HG03066 (cell line): ENCODE data around the gene MICB.
"Not testable (repeated sequence)": the region's sequence is repeated elsewhere in the genome, so short reads cannot be mapped to it uniquely, and the experiment has no call there.

ENCODE experiments used
- ATAC-seq: cut with Tn5 transposase; IDR thresholded peaks from one replicate; pipeline ENCODE4 v1.9.1; 2021; ENCODE audit warnings: low read depth; ENCODE audit not compliant: unreplicated experiment

The MICB gene

DNA sequence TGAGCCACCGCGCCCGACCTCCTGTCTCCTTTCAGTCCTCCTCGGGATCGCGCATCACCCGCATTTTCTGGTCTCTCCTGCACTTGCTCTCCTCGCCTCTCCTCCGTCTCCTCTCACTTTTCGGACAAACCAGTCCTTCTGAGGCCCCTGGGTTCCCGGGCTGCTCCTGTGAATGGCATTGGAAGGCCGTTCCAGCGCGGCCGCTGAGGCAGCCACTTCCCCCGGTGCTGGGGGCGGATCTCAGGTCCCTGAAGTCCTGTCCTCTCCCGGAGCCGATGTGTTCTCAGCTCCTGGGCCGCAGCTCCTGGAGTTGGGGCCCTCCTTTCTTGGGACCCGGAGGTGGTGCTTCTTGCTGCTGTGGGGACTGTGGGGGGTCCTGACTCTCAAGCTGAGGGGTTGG is 803 bp downstream of the MICB start:
- no peak for ATAC-seq

DNA sequence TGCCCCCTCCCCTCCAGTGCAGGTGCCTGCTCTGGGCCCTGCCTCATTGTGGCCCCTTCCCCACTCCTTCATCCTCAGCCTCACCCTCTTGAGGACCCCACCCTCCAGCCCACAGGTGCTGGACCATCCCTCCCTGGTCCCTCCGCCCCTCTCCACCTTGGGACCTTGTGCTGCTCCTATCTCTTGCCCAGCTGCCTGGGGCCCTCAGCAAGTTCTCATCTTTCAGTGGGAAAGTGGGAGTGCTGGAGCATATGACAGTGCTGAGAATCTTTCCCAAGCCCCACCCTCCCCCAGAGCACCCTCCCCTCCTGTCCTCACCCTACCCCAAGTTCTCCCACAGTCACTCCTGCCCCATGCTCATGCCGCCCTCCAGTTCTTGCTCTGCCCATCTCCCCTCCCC is 1.7 kb downstream of the MICB start:
- ATAC-seq, result not testable (repeated sequence)

DNA sequence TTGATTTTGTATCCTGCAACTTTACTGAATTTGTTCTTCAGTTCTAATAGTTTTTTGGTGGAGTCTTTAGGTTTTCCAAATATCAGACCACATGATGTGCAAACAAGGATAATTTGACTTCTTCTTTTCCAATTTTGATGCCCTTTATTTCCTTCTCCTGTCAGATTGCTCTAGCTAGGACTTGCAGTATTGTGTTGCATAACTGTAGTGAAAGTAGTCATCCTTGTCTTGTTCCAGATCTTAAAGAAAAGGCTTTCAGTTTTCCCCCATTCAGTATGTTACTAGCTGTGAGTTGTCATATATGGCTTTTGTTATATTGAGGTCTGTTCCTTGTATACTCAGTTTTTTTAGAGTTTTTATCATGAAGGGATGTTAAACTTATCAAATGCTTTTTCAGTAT is 4.6 kb downstream of the MICB start:
- ATAC-seq, result no peak

DNA sequence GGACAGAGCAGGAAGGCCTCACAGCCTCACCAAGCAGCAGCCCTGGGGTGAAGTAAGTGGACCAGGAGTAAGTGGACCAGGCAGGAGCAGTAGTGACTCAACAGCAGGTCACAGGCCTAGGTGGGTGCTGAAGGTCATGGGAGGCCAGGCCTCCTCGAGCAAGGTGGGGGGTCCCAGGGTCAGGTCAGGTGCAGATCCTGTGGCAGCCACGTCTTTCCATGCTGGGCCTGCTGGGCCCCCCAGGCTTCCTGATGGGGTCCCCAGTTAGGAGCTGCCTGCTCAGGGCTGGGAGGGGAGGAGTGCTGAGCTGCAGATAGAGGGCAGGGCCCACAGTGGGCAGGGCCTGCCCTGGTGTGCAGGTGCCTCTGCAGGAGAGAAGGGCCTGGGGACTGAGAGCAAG is 11.1 kb downstream of the MICB start:
- ATAC-seq, result not testable (repeated sequence)

DNA sequence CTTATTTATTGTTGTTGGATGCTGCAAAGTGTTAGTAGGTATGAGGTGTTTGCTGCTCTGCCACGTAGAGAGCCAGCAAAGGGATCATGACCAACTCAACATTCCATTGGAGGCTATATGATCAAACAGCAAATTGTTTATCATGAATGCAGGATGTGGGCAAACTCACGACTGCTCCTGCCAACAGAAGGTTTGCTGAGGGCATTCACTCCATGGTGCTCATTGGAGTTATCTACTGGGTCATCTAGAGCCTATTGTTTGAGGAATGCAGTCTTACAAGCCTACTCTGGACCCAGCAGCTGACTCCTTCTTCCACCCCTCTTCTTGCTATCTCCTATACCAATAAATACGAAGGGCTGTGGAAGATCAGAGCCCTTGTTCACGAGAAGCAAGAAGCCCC is 12.1 kb downstream of the MICB start:
- no peak for ATAC-seq

DNA sequence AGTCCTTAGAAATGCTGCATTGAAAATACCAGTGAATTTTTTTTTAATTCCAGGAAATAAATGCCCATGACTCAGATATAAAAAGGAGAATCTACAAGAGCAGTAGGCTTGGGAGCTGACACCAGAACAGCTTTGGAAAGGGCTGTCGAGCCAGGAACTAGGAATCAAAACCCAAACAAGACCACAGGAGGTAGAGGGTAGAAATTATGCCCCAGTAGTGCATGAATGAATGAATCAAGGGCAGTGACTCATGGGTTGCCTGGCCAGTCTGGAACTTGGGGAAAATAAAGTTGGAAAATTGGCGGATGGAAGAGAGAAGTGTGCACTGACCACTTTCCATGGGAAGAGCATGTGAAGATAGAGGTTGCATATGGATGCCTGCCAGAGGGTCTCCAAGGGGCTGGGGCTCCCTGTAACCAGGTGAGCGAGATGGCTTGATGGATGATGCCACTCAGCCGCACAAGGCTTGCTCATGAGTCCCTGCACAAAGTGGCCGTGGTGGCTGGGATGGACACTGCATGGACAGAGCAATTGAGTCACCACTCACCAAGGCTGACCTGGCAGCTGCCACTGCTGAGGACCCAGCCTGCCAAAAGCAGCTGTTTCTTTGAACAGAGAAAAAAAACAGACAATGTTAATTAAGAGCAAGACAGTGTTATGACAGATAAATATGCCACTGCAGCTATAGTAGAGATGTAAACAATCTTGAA is 15.7 kb downstream of the MICB start:
- ATAC-seq, result no peak

DNA sequence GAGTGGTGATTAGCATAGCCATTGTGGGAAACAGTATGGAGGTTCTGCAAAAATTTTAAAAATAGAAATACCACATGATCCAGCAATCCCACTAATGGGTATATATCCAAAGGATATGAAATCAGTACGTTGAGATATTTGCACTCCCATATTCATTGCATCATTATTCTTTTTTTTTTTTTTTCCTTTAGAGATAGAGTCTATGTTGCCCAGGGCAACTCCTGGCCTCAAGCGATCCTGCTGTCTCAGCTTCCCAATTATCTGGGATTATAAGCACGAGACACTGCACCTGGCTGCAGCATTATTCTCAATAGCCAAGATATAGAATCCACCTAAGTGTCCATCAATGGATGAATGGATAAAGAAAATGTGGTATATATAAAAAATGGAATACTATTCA is 23.9 kb downstream of the MICB start:
- ATAC-seq, result no peak

DNA sequence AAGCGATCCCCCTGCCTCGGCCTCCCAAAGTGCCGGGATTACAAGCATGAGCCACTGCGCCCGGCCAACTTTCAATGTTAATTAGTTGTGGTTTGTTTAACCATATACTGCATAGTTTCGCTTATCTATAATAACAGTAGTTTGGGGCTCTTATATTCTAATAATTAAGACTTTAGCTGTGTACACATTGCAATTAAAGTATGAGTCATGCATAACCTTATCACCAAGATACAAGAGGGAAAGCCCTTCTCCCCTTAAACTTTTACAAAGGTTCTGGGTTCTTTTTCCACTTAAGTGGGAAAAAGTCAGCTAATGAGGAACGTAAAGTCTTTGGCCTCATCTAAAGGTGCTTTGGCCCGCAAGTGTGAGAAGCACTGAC is 27.6 kb downstream of the MICB start:
- no peak for ATAC-seq

DNA sequence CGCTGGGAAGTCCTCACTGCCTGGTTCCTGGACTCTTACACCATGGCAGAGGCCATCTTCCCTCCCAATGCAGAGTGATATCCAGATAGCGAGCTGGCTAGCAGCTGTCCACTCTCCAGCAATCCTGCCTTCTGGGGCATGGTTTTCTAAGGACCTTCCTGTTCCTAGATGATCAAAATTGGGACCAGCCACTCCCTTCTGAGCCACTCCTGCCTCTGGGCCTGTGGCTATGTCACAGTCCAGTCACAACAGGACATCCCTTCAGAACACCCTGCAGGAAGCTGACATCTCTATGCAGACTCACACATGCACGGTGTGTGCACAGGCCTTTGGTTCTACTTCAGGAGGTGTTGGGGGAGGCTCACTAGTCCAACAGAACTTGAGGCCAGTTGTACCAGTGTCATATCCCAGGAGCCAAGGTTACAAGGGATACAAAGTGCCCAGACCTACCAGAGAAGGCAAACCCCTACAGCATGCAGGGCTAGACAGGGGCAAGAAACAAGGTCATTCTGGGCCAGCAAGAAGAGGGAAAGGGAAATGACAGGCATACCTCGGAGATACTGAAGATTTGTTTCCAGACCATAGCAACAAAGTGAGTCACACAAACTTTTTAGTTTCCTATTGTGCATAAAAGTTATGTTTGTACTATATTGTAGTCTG is 28.1 kb downstream of the MICB start:
- ATAC-seq, result no peak

DNA sequence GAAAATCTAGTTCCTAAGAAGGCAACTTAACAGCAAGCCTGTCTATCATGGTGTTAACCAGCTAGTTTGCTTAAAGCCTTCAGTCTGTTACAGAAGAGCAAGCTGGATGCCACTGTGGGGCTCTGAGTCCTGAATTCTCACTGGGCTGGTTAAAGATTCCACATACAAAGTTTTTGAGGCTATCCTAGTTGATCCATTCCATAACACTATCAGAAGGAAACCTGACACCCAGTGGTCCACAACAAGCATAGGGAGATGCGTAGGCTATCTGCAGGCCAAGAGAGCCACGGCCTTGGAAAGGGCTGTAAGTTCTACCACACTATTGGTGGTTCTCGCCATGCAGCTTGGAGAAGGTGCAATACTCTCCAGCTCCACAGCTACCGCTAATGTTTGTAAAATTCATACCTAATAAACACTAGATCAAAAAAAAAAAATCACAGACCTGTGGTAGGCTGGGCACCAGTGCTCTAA is 30.4 kb downstream of the MICB start:
- ATAC-seq, result no peak

DNA sequence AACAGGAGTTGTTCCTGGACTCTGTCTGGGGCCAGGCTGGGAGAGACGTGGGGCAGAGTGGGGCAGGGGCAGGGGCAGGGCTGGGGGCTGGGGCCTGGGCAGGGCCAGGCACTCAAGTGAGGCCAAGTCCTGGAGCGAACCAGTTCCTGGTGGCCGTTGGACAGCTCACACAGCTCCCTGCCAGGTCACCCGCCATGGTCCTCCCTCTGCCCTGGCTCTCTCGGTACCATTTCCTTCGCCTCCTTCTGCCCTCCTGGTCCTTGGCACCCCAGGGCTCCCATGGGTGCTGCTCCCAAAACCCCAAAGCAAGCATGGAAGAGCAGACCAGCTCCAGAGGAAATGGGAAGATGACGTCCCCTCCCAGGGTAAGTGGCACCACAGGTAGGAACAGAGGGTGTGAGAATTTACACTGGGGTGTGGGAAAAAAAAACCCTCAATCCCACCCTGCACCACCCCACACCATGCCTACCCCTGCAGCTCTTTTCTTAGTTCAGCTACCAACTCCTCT is 30.9 kb downstream of the MICB start, which contains the start of gene MCCD1:
Gene MCCD1, plus strand, starts transcription at position 142 of the 508 bp plus-strand sequence. Its CDS starts 53 bp downstream, at position 195.
- ATAC-seq, result no peak

DNA sequence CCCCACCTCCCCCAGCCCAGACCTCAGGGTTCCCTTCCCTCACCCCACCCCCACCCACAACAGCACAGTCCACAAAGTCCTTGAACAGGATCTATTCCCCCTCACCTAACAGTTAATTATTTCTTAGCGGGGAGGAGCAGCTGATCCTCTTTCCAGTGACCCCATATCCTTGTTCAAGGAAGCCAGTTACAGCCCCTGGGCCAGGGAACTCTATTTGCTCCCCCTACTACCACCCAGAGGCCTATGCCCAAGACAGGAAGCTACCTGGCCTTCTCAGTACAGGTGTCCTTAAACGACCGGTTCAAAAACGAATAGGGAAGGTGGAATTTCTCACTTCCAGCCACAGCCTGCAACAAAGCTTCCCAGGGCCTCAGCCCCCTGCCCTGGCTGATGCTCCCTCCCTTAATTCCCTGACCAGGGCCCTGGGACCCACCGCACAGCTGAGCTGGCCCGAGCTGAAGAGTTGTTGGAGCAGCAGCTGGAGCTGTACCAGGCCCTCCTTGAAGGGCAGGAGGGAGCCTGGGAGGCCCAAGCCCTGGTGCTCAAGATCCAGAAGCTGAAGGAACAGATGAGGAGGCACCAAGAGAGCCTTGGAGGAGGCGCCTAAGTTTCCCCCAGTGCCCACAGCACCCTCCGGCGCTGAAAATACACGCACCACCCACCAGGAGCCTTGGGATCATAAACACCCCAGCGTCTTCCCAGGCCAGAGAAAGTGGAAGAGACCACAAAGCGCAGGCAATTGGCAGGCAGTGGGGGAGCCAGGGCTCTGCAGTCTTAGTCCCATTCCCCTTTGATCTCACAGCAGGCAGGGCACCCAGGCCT is 31.6 kb downstream of the MICB start:
- no peak for ATAC-seq

DNA sequence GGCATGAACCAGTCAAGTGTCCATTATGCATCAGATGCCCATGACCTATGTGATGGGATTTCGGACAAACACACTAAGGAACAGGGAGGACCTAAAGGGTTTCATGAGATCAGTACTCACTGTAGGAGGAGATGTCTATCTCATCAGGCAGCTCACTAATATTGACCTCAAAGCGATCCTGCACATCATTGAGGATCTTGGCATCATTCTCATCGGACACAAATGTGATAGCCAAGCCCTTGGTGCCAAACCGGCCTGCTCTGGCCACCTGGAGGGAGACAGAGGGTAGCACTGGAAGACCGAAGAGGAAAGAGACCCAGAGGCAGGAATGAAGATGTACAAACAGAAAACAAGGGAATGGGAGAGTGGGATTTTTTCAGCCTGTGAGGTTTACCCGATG is 32.7 kb downstream of the MICB start:
- no peak for ATAC-seq

DNA sequence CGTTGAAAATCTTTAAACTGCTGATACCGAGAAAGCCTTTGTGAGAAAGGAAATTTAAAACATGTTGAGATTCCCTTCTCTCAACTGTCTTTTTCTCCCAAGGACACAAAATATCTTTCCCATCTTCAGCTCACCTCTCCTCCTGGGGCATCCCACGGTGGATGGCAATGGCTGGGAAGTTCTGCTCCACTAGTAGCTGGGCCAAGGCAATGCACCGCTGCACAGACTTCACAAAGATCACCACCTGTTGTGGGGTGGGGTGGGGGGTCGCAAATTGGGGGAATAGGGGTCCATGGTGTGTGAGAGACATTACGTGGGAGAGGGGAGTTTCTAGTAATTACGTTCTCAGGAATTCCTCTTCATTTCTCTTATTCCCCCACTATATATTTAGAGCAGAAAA is 33.2 kb downstream of the MICB start:
- no peak for ATAC-seq

DNA sequence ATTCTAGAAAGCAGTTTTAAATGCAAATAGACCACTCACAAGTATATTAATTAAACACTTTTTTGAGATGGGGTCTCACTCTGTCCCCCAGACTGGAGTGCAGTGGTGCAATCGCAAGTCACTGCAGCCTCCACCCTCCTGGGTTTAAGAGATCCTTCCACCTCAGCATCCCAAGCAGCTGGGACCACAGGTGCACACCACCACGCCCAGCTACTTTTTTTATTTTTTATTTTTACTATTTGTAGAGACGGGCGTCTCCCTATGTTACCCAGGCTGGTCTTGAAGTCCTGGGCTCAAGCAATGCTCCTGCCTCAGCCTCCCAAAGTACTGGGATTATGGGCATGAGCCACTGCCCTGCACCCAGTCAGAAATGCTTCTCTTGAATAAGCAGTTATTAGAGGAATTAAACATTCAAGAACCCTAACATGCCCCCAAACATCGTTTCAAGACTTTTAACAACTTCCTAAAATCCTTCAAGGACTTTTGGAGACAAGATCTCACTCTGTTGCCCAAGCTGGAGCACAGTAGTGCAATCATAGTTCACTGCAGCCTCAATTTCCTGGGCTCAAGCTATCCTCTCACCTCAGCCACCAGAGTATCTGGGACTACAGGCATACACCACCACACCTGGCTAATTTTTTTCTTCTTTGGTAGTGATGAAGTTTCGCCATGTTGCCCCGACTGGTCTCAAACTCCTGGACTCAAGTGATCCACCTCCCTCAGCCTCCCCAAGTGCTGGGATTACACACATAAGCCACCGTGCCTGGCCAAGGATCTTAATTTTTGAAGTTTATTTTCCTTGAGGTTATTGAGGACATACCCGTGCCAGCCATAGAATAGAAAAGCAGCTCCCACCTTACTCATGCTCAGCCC is 34.1 kb downstream of the MICB start:
- ATAC-seq, result no peak

DNA sequence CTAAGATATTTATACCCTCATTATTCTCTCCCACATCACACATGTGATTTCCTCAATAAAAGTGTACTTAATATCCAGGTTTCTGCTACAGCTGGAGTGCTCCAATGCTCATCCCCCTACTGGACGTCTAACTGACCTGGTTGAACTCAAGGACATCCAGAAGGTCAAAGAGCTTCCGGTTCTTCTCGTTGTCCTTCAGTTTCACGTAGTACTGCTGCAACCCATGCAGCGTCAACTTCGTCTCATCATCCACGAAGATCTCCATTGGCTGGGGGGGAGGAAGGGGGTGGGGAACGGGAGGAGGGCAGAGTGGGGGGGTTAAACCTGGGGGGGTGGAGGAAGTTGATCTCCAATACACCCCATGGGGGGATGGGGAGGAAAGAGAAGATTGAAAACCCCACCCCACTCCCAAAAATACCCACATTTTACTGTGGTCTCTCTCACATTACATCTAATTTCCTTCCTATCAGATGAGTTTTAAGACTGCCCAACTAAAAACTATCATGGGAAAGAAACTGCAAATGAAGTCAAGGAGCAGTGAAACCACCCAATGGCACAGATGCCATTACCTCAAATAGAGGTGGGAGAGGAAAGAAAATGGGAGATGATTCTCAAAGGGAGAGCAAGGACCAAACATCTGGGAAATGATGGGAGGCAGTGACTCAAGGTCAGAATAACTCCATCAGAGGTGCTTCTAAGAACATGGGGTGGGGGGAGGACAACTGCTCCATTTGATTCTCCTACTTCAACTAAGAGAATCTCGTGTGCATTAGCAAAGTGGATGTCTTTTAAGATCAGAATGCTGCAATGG is 34.9 kb downstream of the MICB start:
- ATAC-seq, result no peak

DNA sequence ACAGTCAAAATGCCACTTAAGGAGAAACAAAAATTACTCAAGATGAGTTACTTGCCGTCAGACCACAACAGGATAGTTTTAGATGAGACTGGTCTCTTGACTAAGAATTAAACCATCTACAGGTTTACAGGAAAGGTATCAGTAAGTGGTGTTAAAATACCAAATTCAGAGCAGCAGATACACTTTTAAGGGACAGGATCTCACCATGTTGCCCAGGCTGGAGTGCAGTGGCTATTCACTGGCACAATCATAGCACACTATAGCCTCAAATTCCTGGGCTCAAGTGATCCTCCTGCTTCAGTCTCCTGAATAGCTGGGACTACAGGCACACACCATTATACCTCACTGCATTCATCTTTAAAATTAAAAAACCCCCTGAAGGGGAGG is 35.5 kb downstream of the MICB start:
- ATAC-seq, result no peak

DNA sequence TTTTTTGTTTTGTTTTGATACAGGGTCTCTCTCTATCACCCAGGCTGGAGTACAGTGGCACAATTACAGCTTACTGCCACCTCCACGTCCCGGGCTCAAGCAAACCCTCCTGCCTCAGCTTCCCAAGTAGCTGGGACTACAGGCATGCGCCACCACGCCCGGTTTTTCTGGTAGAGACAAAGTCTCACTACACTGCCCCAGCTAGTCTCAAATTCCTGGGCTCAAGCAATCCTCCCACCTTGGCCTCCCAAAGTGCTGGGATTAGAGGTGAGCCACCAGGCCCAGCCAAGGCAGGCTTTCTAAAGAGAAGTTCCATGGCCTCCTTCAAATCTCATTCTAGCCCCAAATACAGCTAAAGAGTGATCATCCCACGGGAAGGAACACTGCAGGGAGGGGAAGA is 36.1 kb downstream of the MICB start:
- no peak for ATAC-seq

DNA sequence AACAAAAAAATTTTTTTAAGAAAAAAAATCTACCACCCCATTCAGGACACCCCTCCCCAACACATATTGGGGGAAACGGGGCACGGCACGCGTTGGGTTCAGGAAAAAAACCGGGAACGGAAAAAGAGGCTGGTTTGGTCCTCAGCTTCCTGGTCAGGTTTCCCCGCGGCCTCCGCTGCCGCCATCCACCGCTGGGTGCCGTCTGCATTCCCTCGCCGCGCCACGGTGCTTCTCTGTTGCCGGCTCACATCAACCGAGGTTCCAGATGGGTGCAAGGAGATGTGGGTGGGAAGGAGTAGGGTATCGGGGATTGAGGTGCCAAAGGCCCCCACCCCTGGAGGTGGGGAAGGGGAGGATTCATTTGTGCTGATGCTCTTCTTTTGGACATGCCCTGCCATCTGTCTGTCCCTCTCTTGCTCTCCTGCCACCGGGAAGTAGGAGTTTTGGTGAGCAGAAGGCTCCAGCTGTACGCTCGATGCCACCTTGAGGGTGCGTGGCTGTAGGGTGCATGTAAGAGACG is 36.6 kb downstream of the MICB start:
- ATAC-seq, result no peak
